ENCODE data around the gene NR1I3. TPM values are rescaled to one million over a fixed set of nuclear protein-coding genes. Genes with fewer than 3 reads are reported as not detected.
A peak's percentile ranks its signal among the peaks of the same experiment; 100 is the strongest.
"Not testable (repeated sequence)": the region's sequence is repeated elsewhere in the genome, so short reads cannot be mapped to it uniquely, and the experiment has no call there.

NR1I3 gene
- total RNA-seq, 2 donors from 2014 or later = not detected

- no peak overlapping the region for H3K4me3 ChIP-seq
- H3K36me3 ChIP-seq (replicated peaks in 1 of 2; ENCODE audit: insufficient read depth in 1 of 2, low read depth in 2 of 2) = no peaks in the 10 kb centered on the region
- 65 to 72% methylated on average over 7 of the region's 7 CpGs for WGBS, 2 donors
- peaks cover 32% of the 10 kb centered on the region for H3K4me1 ChIP-seq
- no peak for DNase-seq
- no peaks in the 10 kb centered on the region for H3K9me3 ChIP-seq
- ATAC-seq = no peak
- H3K27me3 ChIP-seq = no peaks in the 10 kb centered on the region
- TF ChIP-seq POLR2A (IDR thresholded peaks at IDR 0.05) = no peak
- no peak for TF ChIP-seq CTCF (IDR thresholded peaks at IDR 0.05)
- H3K27ac ChIP-seq = peak overlapping the region in 1 of 4 donors; percentile 21
- intact Hi-C loops (cut with DNase I) = no loop called here
These were observed 12.8 kb downstream of the NR1I3 start for GRCh38 chr1:161225178-161225533.

GRCh38 chr1:161224695-161225087, 13.3 kb downstream of the NR1I3 start:
- DNase-seq; H3K27ac ChIP-seq; intact Hi-C loops (cut with DNase I); H3K9me3 ChIP-seq; H3K4me3 ChIP-seq; ATAC-seq; H3K36me3 ChIP-seq (replicated peaks in 1 of 2; ENCODE audit: insufficient read depth in 1 of 2, low read depth in 2 of 2); H3K27me3 ChIP-seq: not testable (repeated sequence)
- 74 to 85% methylated on average over 13 of the region's 13 CpGs for WGBS, 2 donors
- peaks cover 32% of the 10 kb centered on the region for H3K4me1 ChIP-seq

GRCh38 chr1:161223805-161224694, 14.0 kb downstream of the NR1I3 start:
- no peak overlapping the region for H3K27ac ChIP-seq
- no peak for TF ChIP-seq POLR2A (IDR thresholded peaks at IDR 0.05)
- TF ChIP-seq CTCF (IDR thresholded peaks at IDR 0.05) = no peak
- H3K36me3 ChIP-seq (replicated peaks in 1 of 2; ENCODE audit: insufficient read depth in 1 of 2, low read depth in 2 of 2) = no peaks in the 10 kb centered on the region
- 67% methylated on average over 7 of the region's 7 CpGs for WGBS, 2 donors
- H3K27me3 ChIP-seq = no peaks in the 10 kb centered on the region
- H3K9me3 ChIP-seq = no peaks in the 10 kb centered on the region
- intact Hi-C loops (cut with DNase I) = no loop called here
- DNase-seq (peak in 3 of 4 donors; percentile 21 to 38 (median 26)), ATAC-seq (no peak)
- H3K4me1 ChIP-seq = peaks cover 32% of the 10 kb centered on the region
- H3K4me3 ChIP-seq = no peak overlapping the region

- TF ChIP-seq POLR2A (IDR thresholded peaks at IDR 0.05) (no peak), CTCF (IDR thresholded peaks at IDR 0.05) (no peak)
- Histone ChIP-seq H3K27me3 (no peaks in the 10 kb centered on the region), H3K27ac (no peak overlapping the region), H3K36me3 (replicated peaks in 1 of 2; ENCODE audit: insufficient read depth in 1 of 2, low read depth in 2 of 2) (no peaks in the 10 kb centered on the region), H3K4me3 (no peak overlapping the region), H3K4me1 (peaks cover 27% of the 10 kb centered on the region), H3K9me3 (no peaks in the 10 kb centered on the region)
- DNase-seq = no peak
- ATAC-seq = no peak
- intact Hi-C loops (cut with DNase I) = no loop called here
- 58 to 76% methylated on average over 6 of the region's 6 CpGs for WGBS, 2 donors
These were observed 15.6 kb downstream of the NR1I3 start for GRCh38 chr1:161222175-161223019.

GRCh38 chr1:161220002-161220401, 18.0 kb downstream of the NR1I3 start:
- Histone ChIP-seq H3K4me3 (no peak overlapping the region), H3K4me1 (peaks cover 8% of the 10 kb centered on the region), H3K27ac (no peak overlapping the region), H3K36me3 (replicated peaks in 1 of 2; ENCODE audit: insufficient read depth in 1 of 2, low read depth in 2 of 2) (no peaks in the 10 kb centered on the region), H3K9me3 (no peaks in the 10 kb centered on the region), H3K27me3 (no peaks in the 10 kb centered on the region)
- no peak for TF ChIP-seq POLR2A (IDR thresholded peaks at IDR 0.05)
- no peak for TF ChIP-seq CTCF (IDR thresholded peaks at IDR 0.05)
- WGBS, 2 donors = 55 to 59% methylated on average over 5 of the region's 5 CpGs
- intact Hi-C loops (cut with DNase I) = no loop called here
- no peak for ATAC-seq
- DNase-seq = no peak
